Suprapubic skin (tissue), 4 donors: ENCODE results near the gene RNF144B. TPM values are rescaled to one million over a fixed set of nuclear protein-coding genes. Genes with fewer than 3 reads are reported as not detected.

ENCODE experiments used
- DNase-seq, 2 donors: peaks; one replicate each; pipeline ENCODE4 v3.0.0-alpha.2; 2019; ENCODE audit warnings: low spot score in 2 of 2
- H3K27ac ChIP-seq: fragments of 200-600 bp; sonication (generic); one replicate; pipeline ENCODE4 v1.5.1; 2019
- H3K27me3 ChIP-seq: fragments of 200-600 bp; sonication (generic); one replicate; pipeline ENCODE4 v1.5.1; 2019
- H3K36me3 ChIP-seq: fragments of 200-600 bp; sonication (generic); one replicate; pipeline ENCODE4 v1.5.1; 2019
- H3K4me1 ChIP-seq: fragments of 200-600 bp; sonication (generic); one replicate; pipeline ENCODE4 v1.5.1; 2019
- H3K4me3 ChIP-seq: fragments of 200-600 bp; sonication (generic); one replicate; pipeline ENCODE4 v1.5.1; 2019; ENCODE audit warnings: mild to moderate bottlenecking
- H3K9me3 ChIP-seq: fragments of 200-600 bp; sonication (generic); one replicate; pipeline ENCODE4 v1.5.1; 2019
- CTCF ChIP-seq, 2 donors: fragments of 200-600 bp in 1 of 2; fragments of 450-650 bp in 1 of 2; sonication (generic) in 1 of 2; IDR thresholded peaks; one replicate each; pipeline ENCODE4 v1.5.1; 2016 to 2019; ENCODE audit warnings: antibody characterized with exemption in 2 of 2, mild to moderate bottlenecking in 1 of 2, moderate library complexity in 1 of 2
- EP300 ChIP-seq: sonication (generic); formaldehyde crosslinking; IDR thresholded peaks from one replicate; pipeline ENCODE4 v1.6.1; 2017; ENCODE audit warnings: antibody characterized with exemption
- POLR2A ChIP-seq, 2 donors: fragments of 450-650 bp; IDR thresholded peaks; one replicate each; pipeline ENCODE4 v1.6.1; 2017; ENCODE audit warnings: antibody characterized with exemption in 2 of 2, mild to moderate bottlenecking in 2 of 2, moderate library complexity in 2 of 2
- POLR2AphosphoS5 ChIP-seq, 3 donors: sonication (generic); formaldehyde crosslinking; IDR thresholded peaks; one replicate each; pipeline ENCODE4 v1.6.1; 2017; ENCODE audit warnings: antibody characterized with exemption in 3 of 3
- whole genome bisulfite sequencing: methylation state at CpG from one replicate; pipeline ENCODE4 v1.1.5; 2018; 5-methylcytosine and 5-hydroxymethylcytosine counted together
- total RNA-seq, 4 donors: library from RNA; depleted of rRNA; stranded (reverse); fragments of >200 nt; gene quantifications; one replicate each; pipeline ENCODE4 v1.1.0, GENCODE V29; 2016

The RNF144B gene
- total RNA-seq, 4 donors from 2014 or later, result 27.8 to 48.4 (median 38.7) TPM

- DNase-seq, result no peak
- Histone ChIP-seq H3K27ac (no peak overlapping the region), H3K36me3 (no peaks in the 10 kb centered on the region), H3K4me1 (peaks cover 12% of the 10 kb centered on the region), H3K4me3 (no peak overlapping the region), H3K27me3 (no peaks in the 10 kb centered on the region), H3K9me3 (no peaks in the 10 kb centered on the region)
- WGBS, result 34% methylated on average over 2 of the region's 2 CpGs
- no peak for TF ChIP-seq POLR2A (IDR thresholded peaks at IDR 0.05)
- TF ChIP-seq POLR2AphosphoS5 (IDR thresholded peaks at IDR 0.05), result no peak
- TF ChIP-seq CTCF (IDR thresholded peaks at IDR 0.05), result no peak
- no peak for TF ChIP-seq EP300
Measured at GRCh38 chr6:18507561-18507960, 120.4 kb downstream of the RNF144B start.

GRCh38 chr6:18509871-18510643, 122.9 kb downstream of the RNF144B start:
- Histone ChIP-seq H3K4me3 (no peak overlapping the region), H3K36me3 (no peaks in the 10 kb centered on the region), H3K4me1 (no peaks in the 10 kb centered on the region), H3K9me3 (no peaks in the 10 kb centered on the region), H3K27me3 (no peaks in the 10 kb centered on the region), H3K27ac (no peak overlapping the region)
- TF ChIP-seq POLR2A (IDR thresholded peaks at IDR 0.05) (no peak), CTCF (IDR thresholded peaks at IDR 0.05) (no peak), POLR2AphosphoS5 (IDR thresholded peaks at IDR 0.05) (no peak), EP300 (no peak)
- no peak for DNase-seq
- WGBS, result 81% methylated on average over 3 of the region's 3 CpGs

GRCh38 chr6:18510644-18511033, 123.5 kb downstream of the RNF144B start:
- H3K27ac ChIP-seq, result no peak overlapping the region
- TF ChIP-seq CTCF (IDR thresholded peaks at IDR 0.05), result no peak
- no peak for TF ChIP-seq EP300
- TF ChIP-seq POLR2AphosphoS5 (IDR thresholded peaks at IDR 0.05), result no peak
- no peak for TF ChIP-seq POLR2A (IDR thresholded peaks at IDR 0.05)
- H3K36me3 ChIP-seq, result no peaks in the 10 kb centered on the region
- DNase-seq, result no peak
- no peaks in the 10 kb centered on the region for H3K9me3 ChIP-seq
- no peaks in the 10 kb centered on the region for H3K4me1 ChIP-seq
- WGBS, result 100% methylated on average over 2 of the region's 2 CpGs
- no peaks in the 10 kb centered on the region for H3K27me3 ChIP-seq
- no peak overlapping the region for H3K4me3 ChIP-seq

- H3K9me3 ChIP-seq, result no peaks in the 10 kb centered on the region
- DNase-seq, result no peak
- H3K36me3 ChIP-seq, result no peaks in the 10 kb centered on the region
- H3K27ac ChIP-seq, result no peak overlapping the region
- H3K4me1 ChIP-seq, result no peaks in the 10 kb centered on the region
- H3K27me3 ChIP-seq, result no peaks in the 10 kb centered on the region
- 74% methylated on average over 4 of the region's 8 CpGs for WGBS
- no peak for TF ChIP-seq POLR2AphosphoS5 (IDR thresholded peaks at IDR 0.05)
- no peak for TF ChIP-seq CTCF (IDR thresholded peaks at IDR 0.05)
- TF ChIP-seq POLR2A (IDR thresholded peaks at IDR 0.05), result no peak
- no peak for TF ChIP-seq EP300
- no peak overlapping the region for H3K4me3 ChIP-seq
Measured at GRCh38 chr6:18511211-18511610, 124.1 kb downstream of the RNF144B start.

- Histone ChIP-seq H3K4me1 (no peaks in the 10 kb centered on the region), H3K4me3 (no peak overlapping the region), H3K9me3 (no peaks in the 10 kb centered on the region), H3K27me3 (no peaks in the 10 kb centered on the region), H3K36me3 (no peaks in the 10 kb centered on the region), H3K27ac (no peak overlapping the region)
- DNase-seq, result no peak
- 81% methylated on average over 2 of the region's 2 CpGs for WGBS
- TF ChIP-seq EP300 (no peak), POLR2AphosphoS5 (IDR thresholded peaks at IDR 0.05) (no peak)
Measured at GRCh38 chr6:18513253-18513798, 126.2 kb downstream of the RNF144B start.
